NCI-H2196 treated with DMSO at 0.1 percent for 48 hours (cell line): ENCODE data around the gene SSTR5.
"Not testable (repeated sequence)": the region's sequence is repeated elsewhere in the genome, so short reads cannot be mapped to it uniquely, and the experiment has no call there.

Source experiments
- DNase-seq: peaks from one replicate; lab custom pipeline; 2025; ENCODE audit not compliant: unreplicated experiment; lab: John Stamatoyannopoulos, UW

Gene SSTR5

GRCh38 chr16:1072526-1073261 is at the start of gene SSTR5:
SSTR5 (plus strand) TSS chr16:1072747; CDS start chr16:1078869, 6,122 bp downstream.
- DNase-seq: no peak

GRCh38 chr16:1024138-1024537 is 48.4 kb upstream of the SSTR5 start:
- no peak for DNase-seq

GRCh38 chr16:1025183-1025809 is 47.3 kb upstream of the SSTR5 start:
- not testable (repeated sequence) for DNase-seq

- DNase-seq: no peak
Observed at GRCh38 chr16:1026057-1026783, 46.3 kb upstream of the SSTR5 start.

GRCh38 chr16:1026784-1027500 is 45.6 kb upstream of the SSTR5 start:
- DNase-seq: no peak

- no peak for DNase-seq
Observed at GRCh38 chr16:1027501-1027815, 45.1 kb upstream of the SSTR5 start.

- DNase-seq: no peak
Observed at GRCh38 chr16:1028056-1028455, 44.5 kb upstream of the SSTR5 start.

GRCh38 chr16:1028524-1029258 is 43.9 kb upstream of the SSTR5 start:
- no peak for DNase-seq

GRCh38 chr16:1029259-1029545 is 43.3 kb upstream of the SSTR5 start:
- DNase-seq: no peak

- no peak for DNase-seq
Observed at GRCh38 chr16:1030473-1030901, 42.1 kb upstream of the SSTR5 start.

- DNase-seq: no peak
Observed at GRCh38 chr16:1031666-1032065, 40.9 kb upstream of the SSTR5 start.

GRCh38 chr16:1032607-1033006 is 39.9 kb upstream of the SSTR5 start:
- DNase-seq: no peak

- DNase-seq: no peak
Observed at GRCh38 chr16:1033128-1033679, 39.3 kb upstream of the SSTR5 start.

GRCh38 chr16:1034230-1035065 is 38.1 kb upstream of the SSTR5 start:
- DNase-seq: no peak

GRCh38 chr16:1035066-1035415 is 37.5 kb upstream of the SSTR5 start:
- DNase-seq: no peak

- no peak for DNase-seq
Observed at GRCh38 chr16:1036166-1036565, 36.4 kb upstream of the SSTR5 start.

- DNase-seq: no peak
Observed at GRCh38 chr16:1036726-1037393, 35.7 kb upstream of the SSTR5 start.

GRCh38 chr16:1037394-1038257 is 34.9 kb upstream of the SSTR5 start:
- DNase-seq: no peak

GRCh38 chr16:1038932-1039331 is 33.6 kb upstream of the SSTR5 start:
- no peak for DNase-seq
